PC-3 (cell line): ENCODE results near the gene ASCL5. TPM values are rescaled to one million over a fixed set of nuclear protein-coding genes. Genes with fewer than 3 reads are reported as not detected.

Source experiments
- ATAC-seq: fragments of 200-7000 bp; cut with Tn5 transposase; 2 replicates; pipeline ENCODE4 v1.9.1; 2020; ENCODE audit warnings: mild to moderate bottlenecking, moderate library complexity
- BruUV-seq: library from RNA; stranded (reverse); fragments of 400-500 nt; replicated peaks from 2 replicates; lab custom pipeline; 2021; lab: Mats Ljungman, UMichigan
- CTCF ChIA-PET: fragments of 300-600 bp; sonication (Branson Sonifier 250); formaldehyde crosslinking; loops from one replicate; lab custom pipeline; 2022; ENCODE audit warnings: antibody characterized with exemption; lab: Charles Lee
- POLR2A ChIA-PET: fragments of 300-600 bp; sonication (Branson Sonifier 250); formaldehyde crosslinking; loops from one replicate; lab custom pipeline; 2022; ENCODE audit warnings: antibody characterized with exemption; ENCODE audit not compliant: unreplicated experiment; lab: Charles Lee
- DNase-seq: peaks from one replicate; pipeline ENCODE4 v3.0.0-alpha.2; 2015
- H2AFZ ChIP-seq: fragments of 300-600 bp; sonication (generic); 2 replicates; pipeline ENCODE4 v1.6.0; 2016; ENCODE audit warnings: antibody characterized with exemption, low read length
- H3F3A ChIP-seq: fragments of 300-600 bp; sonication (generic); one replicate; pipeline ENCODE4 v1.6.0; 2017; ENCODE audit warnings: antibody characterized with exemption, low read length, control low read depth, mild to moderate bottlenecking; ENCODE audit not compliant: unreplicated experiment
- H3K27ac ChIP-seq: fragments of 300-600 bp; sonication (generic); 2 replicates; pipeline ENCODE4 v1.5.1; 2016; ENCODE audit warnings: mild to moderate bottlenecking, low read length
- H3K27me3 ChIP-seq: fragments of 300-600 bp; sonication (generic); 2 replicates; pipeline ENCODE4 v1.6.1; 2016; ENCODE audit warnings: low read length, mixed read lengths
- H3K36me3 ChIP-seq: fragments of 300-600 bp; sonication (generic); 2 replicates; pipeline ENCODE4 v1.6.1; 2016; ENCODE audit warnings: low read depth, mixed run types, low read length, mixed read lengths
- H3K4me1 ChIP-seq: fragments of 300-600 bp; sonication (generic); 2 replicates; pipeline ENCODE4 v1.5.1; 2016; ENCODE audit warnings: low read length; ENCODE audit not compliant: insufficient read depth
- H3K4me2 ChIP-seq: fragments of 300-600 bp; sonication (generic); 2 replicates; pipeline ENCODE4 v1.6.0; 2016; ENCODE audit warnings: low read length
- H3K4me3 ChIP-seq: fragments of 300-600 bp; sonication (generic); 2 replicates; pipeline ENCODE4 v1.5.1; 2016; ENCODE audit warnings: mild to moderate bottlenecking, low read length, mixed read lengths
- H3K79me2 ChIP-seq: fragments of 300-600 bp; sonication (generic); 2 replicates; pipeline ENCODE4 v1.6.1; 2017; ENCODE audit warnings: low read length, mixed read lengths
- H3K9ac ChIP-seq: fragments of 300-600 bp; sonication (generic); 2 replicates; pipeline ENCODE4 v1.6.0; 2016; ENCODE audit warnings: mild to moderate bottlenecking, low read length
- H3K9me2 ChIP-seq: fragments of 300-600 bp; sonication (generic); replicated peaks from 2 replicates; pipeline ENCODE4 v1.6.1; 2016; ENCODE audit warnings: mixed run types, low read length, mixed read lengths
- H3K9me3 ChIP-seq: fragments of 300-600 bp; sonication (generic); 2 replicates; pipeline ENCODE4 v1.6.1; 2016; ENCODE audit warnings: low read length, mixed read lengths
- H4K20me1 ChIP-seq: fragments of 300-600 bp; sonication (generic); 2 replicates; pipeline ENCODE4 v1.6.1; 2016; ENCODE audit warnings: low read length, mixed read lengths
- CTCF ChIP-seq: fragments of 300-600 bp; sonication (generic); conservative IDR thresholded peaks from 2 replicates; pipeline ENCODE4 v1.5.1; 2017; ENCODE audit warnings: antibody characterized with exemption, low read depth, mild to moderate bottlenecking, low read length
- EZH2 ChIP-seq: fragments of 300-600 bp; sonication (generic); IDR thresholded peaks from one replicate; pipeline ENCODE4 v1.6.1; 2017; ENCODE audit warnings: antibody characterized with exemption, mild to moderate bottlenecking, low read length; ENCODE audit not compliant: unreplicated experiment
- EZH2phosphoT487 ChIP-seq: fragments of 300-600 bp; sonication (generic); IDR thresholded peaks from 2 replicates; pipeline ENCODE4 v1.6.1; 2018; ENCODE audit warnings: mild to moderate bottlenecking, antibody characterized with exemption, low read length, borderline replicate concordance
- intact Hi-C: fragments of 100-400 bp; cut with micrococcal nuclease; formaldehyde crosslinking; loops from 2 replicates; pipeline ENCODE4 v1.9.0; 2023
- total RNA-seq: library from RNA; depleted of rRNA; stranded (reverse); fragments of >200 nt; gene quantifications from 2 replicates; pipeline ENCODE4 v1.2.3, GENCODE V29; 2014

Gene ASCL5
- total RNA-seq, 1 experiment from 2014 or later = 3.1 TPM

GRCh38 chr1:201123866-201124265, 3.1 kb downstream of the ASCL5 start:
- DNase-seq (peak; percentile 71), ATAC-seq (no peak)
- POLR2A ChIA-PET = no interaction called here
- Histone ChIP-seq H3F3A (no peaks in the 10 kb centered on the region), H3K27ac (no peak overlapping the region), H3K79me2 (no peaks in the 10 kb centered on the region), H3K36me3 (no peaks in the 10 kb centered on the region), H3K4me3 (no peak overlapping the region), H4K20me1 (no peaks in the 10 kb centered on the region), H3K9me3 (no peaks in the 10 kb centered on the region), H3K27me3 (no peaks in the 10 kb centered on the region), H3K9me2 (no peaks in the 10 kb centered on the region), H3K9ac (no peak overlapping the region), H2AFZ (no peak overlapping the region), H3K4me2 (peak overlapping the region; percentile 8), H3K4me1 (peaks cover 38% of the 10 kb centered on the region)
- CTCF ChIA-PET = interaction anchor here (0.6 kb wide), 1 partner anchor 42 kb away, joined by 4 read pairs; no protein-coding TSS in a partner anchor
- intact Hi-C loops = no loop called here
- TF ChIP-seq EZH2 (no peak), CTCF (no peak), EZH2phosphoT487 (no peak)
- BruUV-seq = no TSS peak

GRCh38 chr1:201122321-201122957, 4.5 kb downstream of the ASCL5 start:
- Histone ChIP-seq H3K27me3 (no peaks in the 10 kb centered on the region), H3K9me2 (no peaks in the 10 kb centered on the region), H3K4me2 (peak overlapping the region; percentile 27), H3K9me3 (no peaks in the 10 kb centered on the region), H3K9ac (no peak overlapping the region), H3F3A (no peaks in the 10 kb centered on the region), H2AFZ (peak overlapping the region; percentile 16; the same call in 1 of the 2 replicates), H3K27ac (no peak overlapping the region), H3K36me3 (no peaks in the 10 kb centered on the region), H3K4me1 (peaks cover 35% of the 10 kb centered on the region), H3K4me3 (no peak overlapping the region), H3K79me2 (no peaks in the 10 kb centered on the region), H4K20me1 (no peaks in the 10 kb centered on the region)
- intact Hi-C loops = no loop called here
- no TSS peak for BruUV-seq
- POLR2A ChIA-PET = interaction anchor here (0.6 kb wide), 2 partner anchors 47 to 566 kb away, joined by 3 to 5 read pairs; no protein-coding TSS in a partner anchor
- ATAC-seq (peak; percentile 18), DNase-seq (peak; percentile 71)
- TF ChIP-seq CTCF (no peak), EZH2phosphoT487 (no peak), EZH2 (no peak)
- CTCF ChIA-PET = interaction anchor here (0.7 kb wide), 1 partner anchor 36 kb away, joined by 5 read pairs; no protein-coding TSS in a partner anchor
